B cell (primary cell): ENCODE measurements around the gene SGPL1. TPM values are rescaled to one million over a fixed set of nuclear protein-coding genes. Genes with fewer than 3 reads are reported as not detected.

ENCODE experiments used
- ATAC-seq: fragments of 200-7000 bp; cut with Tn5 transposase; one replicate; pipeline ENCODE4 v1.10.0; 2021; ENCODE audit warnings: low read depth, mild to moderate bottlenecking, moderate number of reproducible peaks, moderate library complexity
- CTCF ChIA-PET: fragments of 350-600 bp; sonication (Branson Sonifier 250); formaldehyde crosslinking; loops from one replicate; lab custom pipeline; 2021; ENCODE audit warnings: antibody characterized with exemption, inconsistent platforms; lab: Charles Lee
- POLR2A ChIA-PET: fragments of 350-600 bp; sonication (Branson Sonifier 250); formaldehyde crosslinking; loops from one replicate; lab custom pipeline; 2021; ENCODE audit warnings: antibody characterized with exemption; lab: Charles Lee
- DNase-seq: peaks from one replicate; pipeline ENCODE4 v3.0.0; 2013
- H2AFZ ChIP-seq: 2 replicates; pipeline ENCODE4 v1.6.1; 2012; ENCODE audit warnings: mild to moderate bottlenecking, low read depth, low read length; ENCODE audit not compliant: insufficient read depth, poor library complexity, severe bottlenecking
- H3K27ac ChIP-seq, 2 donors: 1 replicate in 1 of 2; 2 replicates in 1 of 2; pipeline ENCODE4 v1.5.1; 2012 to 2013; ENCODE audit warnings: low read length in 2 of 2, mild to moderate bottlenecking in 2 of 2, moderate library complexity in 1 of 2
- H3K27me3 ChIP-seq, 4 experiments: fragments of 200-600 bp in 1 of 4; sonication (generic) in 1 of 4; replicated peaks in 1 of 4; 1 replicate in 2 of 4; 2 replicates in 2 of 4; pipeline versions ENCODE4 v1.6.1 to v1.7.0; 2013 to 2016; ENCODE audit warnings: low read length in 3 of 4, mild to moderate bottlenecking in 2 of 4, mixed read lengths in 1 of 4, moderate library complexity in 1 of 4; ENCODE audit not compliant: insufficient read depth in 4 of 4, control insufficient read depth in 3 of 4; ENCODE audit errors: control extremely low read depth in 1 of 4
- H3K36me3 ChIP-seq, 2 experiments: replicated peaks in 1 of 2; 1 replicate in 1 of 2; 2 replicates in 1 of 2; pipeline versions ENCODE4 v1.6.1 to v1.7.1; 2013; ENCODE audit warnings: low read length in 1 of 2; ENCODE audit not compliant: insufficient read depth in 2 of 2, control insufficient read depth in 1 of 2; ENCODE audit errors: control extremely low read depth in 1 of 2, extremely low read depth in 1 of 2
- H3K4me1 ChIP-seq, 2 donors: fragments of 200-600 bp in 1 of 2; sonication (generic) in 1 of 2; 1 replicate in 1 of 2; 2 replicates in 1 of 2; pipeline versions ENCODE4 v1.5.1 to v1.6.1; 2013 to 2017; ENCODE audit warnings: low read length in 2 of 2; ENCODE audit not compliant: control insufficient read depth in 2 of 2, insufficient read depth in 2 of 2
- H3K4me2 ChIP-seq: replicated peaks from 2 replicates; pipeline ENCODE3; 2012; ENCODE audit warnings: mild to moderate bottlenecking, low read depth, low read length; ENCODE audit not compliant: poor library complexity, severe bottlenecking
- H3K4me3 ChIP-seq, 5 experiments: fragments of 200-600 bp in 1 of 5; sonication (generic) in 1 of 5; 1 replicate in 3 of 5; 2 replicates in 2 of 5; pipeline versions ENCODE4 v1.5.1 to v1.7.0; 2011 to 2016; ENCODE audit warnings: low read length in 4 of 5, mild to moderate bottlenecking in 4 of 5, low read depth in 2 of 5, control low read depth in 1 of 5, moderate library complexity in 1 of 5; ENCODE audit not compliant: insufficient read depth in 1 of 5; ENCODE audit errors: control extremely low read depth in 1 of 5, extremely low read depth in 1 of 5
- H3K79me2 ChIP-seq: fragments of 200-600 bp; sonication (generic); one replicate; pipeline ENCODE4 v1.6.0; 2016; ENCODE audit warnings: low read length; ENCODE audit not compliant: control insufficient read depth, insufficient read depth
- H3K9ac ChIP-seq: fragments of 200-600 bp; sonication (generic); 2 replicates; pipeline ENCODE4 v1.6.1; 2017; ENCODE audit warnings: mild to moderate bottlenecking, low read length, moderate library complexity
- H3K9me3 ChIP-seq, 3 donors: one replicate each; pipeline versions ENCODE4 v1.6.1 to v1.7.1; 2013; ENCODE audit warnings: low read length in 2 of 3; ENCODE audit not compliant: control insufficient read depth in 2 of 3, insufficient read depth in 1 of 3; ENCODE audit errors: control extremely low read depth in 1 of 3
- H4K20me1 ChIP-seq: 2 replicates; pipeline ENCODE4 v1.6.0; 2012; ENCODE audit warnings: mild to moderate bottlenecking, low read length; ENCODE audit not compliant: insufficient read depth, control insufficient read depth, poor library complexity, severe bottlenecking
- H3K27ac Mint-ChIP-seq: one replicate; pipeline ENCODE4 v1.8.0; 2021; ENCODE audit warnings: mixed read lengths
- H3K27me3 Mint-ChIP-seq: one replicate; pipeline ENCODE4 v1.8.0; 2021; ENCODE audit warnings: mixed read lengths
- H3K4me1 Mint-ChIP-seq: one replicate; pipeline ENCODE4 v1.8.0; 2021; ENCODE audit warnings: mixed read lengths
- H3K4me3 Mint-ChIP-seq: one replicate; pipeline ENCODE4 v1.8.0; 2021; ENCODE audit warnings: mixed read lengths
- H3K9me3 Mint-ChIP-seq: one replicate; pipeline ENCODE4 v1.8.0; 2022; ENCODE audit warnings: mixed read lengths; ENCODE audit not compliant: insufficient read depth
- CTCF ChIP-seq: fragments of 200-600 bp; IDR thresholded peaks from one replicate; pipeline ENCODE4 v1.8.0; 2022; ENCODE audit warnings: antibody characterized with exemption, mild to moderate bottlenecking
- EZH2 ChIP-seq: IDR thresholded peaks from 2 replicates; pipeline ENCODE4 v1.6.1; 2012; ENCODE audit warnings: borderline replicate concordance, low read depth, mild to moderate bottlenecking, moderate library complexity, low read length; ENCODE audit not compliant: insufficient read depth, poor library complexity, severe bottlenecking
- WGBS: methylation state at CpG from one replicate; pipeline ENCODE4 v1.1.5; 2013; ENCODE audit warnings: missing lambda C conversion rate; ENCODE audit not compliant: insufficient coverage; 5-methylcytosine and 5-hydroxymethylcytosine counted together
- intact Hi-C: fragments of 100-400 bp; cut with micrococcal nuclease; formaldehyde crosslinking; loops from one replicate; pipeline ENCODE4 v1.10.0; 2022
- polyA plus RNA-seq: library from polyadenylated mRNA; depleted of rRNA; stranded (reverse); fragments of >200 nt; gene quantifications from 2 replicates; pipeline ENCODE4 v1.2.3, GENCODE V29; 2012
- total RNA-seq, 2 donors: library from RNA; stranded (reverse); fragments of 120-200 nt in 1 of 2; gene quantifications; 1 replicate in 1 of 2; 2 replicates in 1 of 2; pipeline versions ENCODE4 v1.2.3 to v1.2.4, GENCODE V29; 2013 to 2022

The SGPL1 gene
- total and polyA plus RNA-seq, 2 donors (not counting 1 experiment from before 2014, with no cell fraction given) = 9.1 to 46.2 TPM

- H3K4me1 ChIP-seq = no peaks in the 10 kb centered on the region
- peaks cover 3 to 11% of the 10 kb centered on the region in 2 experiments for H3K36me3 ChIP-seq
- no peak for DNase-seq
- WGBS = 95% methylated on average over 4 of the region's 5 CpGs
- ChIA-PET CTCF (no interaction called here), POLR2A (no interaction called here)
- Mint-ChIP-seq H3K9me3 (no peaks in the 10 kb centered on the region), H3K4me1 (peaks cover 5% of the 10 kb centered on the region), H3K4me3 (no peak overlapping the region), H3K27me3 (no peaks in the 10 kb centered on the region), H3K27ac (no peak overlapping the region)
- intact Hi-C loops = no loop called here
- no peaks in the 10 kb centered on the region for H3K27me3 ChIP-seq
- H4K20me1 ChIP-seq = peaks cover 26% of the 10 kb centered on the region
- H3K4me2 ChIP-seq = no peak overlapping the region
- peaks cover 0 to 5% (median 4%) of the 10 kb centered on the region in 3 donors for H3K9me3 ChIP-seq
- no peak overlapping the region for H3K9ac ChIP-seq
- H2AFZ ChIP-seq = no peak overlapping the region
- no peak for ATAC-seq
- peaks cover 55% of the 10 kb centered on the region for H3K79me2 ChIP-seq
- TF ChIP-seq CTCF (no peak), EZH2 (no peak)
- H3K27ac ChIP-seq = no peak overlapping the region
- no peak overlapping the region for H3K4me3 ChIP-seq
Observed at GRCh38 chr10:70834021-70834420, 18.3 kb downstream of the SGPL1 start.

- intact Hi-C loops = no loop called here
- no peak overlapping the region for H2AFZ ChIP-seq
- H3K27ac ChIP-seq = no peak overlapping the region
- WGBS = 95% methylated on average over 5 of the region's 7 CpGs
- TF ChIP-seq EZH2 (no peak), CTCF (no peak)
- no peaks in the 10 kb centered on the region for H3K4me1 ChIP-seq
- CTCF ChIA-PET = interaction anchor here (0.5 kb wide), 1 partner anchor 49 kb away, joined by 4 read pairs; no protein-coding TSS in a partner anchor
- H3K9me3 ChIP-seq = peaks cover 0 to 5% (median 4%) of the 10 kb centered on the region in 3 donors
- H4K20me1 ChIP-seq = peaks cover 26% of the 10 kb centered on the region
- no peak overlapping the region for H3K9ac ChIP-seq
- no peak overlapping the region for H3K4me3 ChIP-seq
- Mint-ChIP-seq H3K27ac (no peak overlapping the region), H3K4me1 (peaks cover 5% of the 10 kb centered on the region), H3K4me3 (no peak overlapping the region), H3K9me3 (no peaks in the 10 kb centered on the region), H3K27me3 (no peaks in the 10 kb centered on the region)
- peaks cover 3 to 11% of the 10 kb centered on the region in 2 experiments for H3K36me3 ChIP-seq
- DNase-seq = no peak
- no peak overlapping the region for H3K4me2 ChIP-seq
- H3K27me3 ChIP-seq = no peaks in the 10 kb centered on the region
- peaks cover 55% of the 10 kb centered on the region for H3K79me2 ChIP-seq
- POLR2A ChIA-PET = no interaction called here
- ATAC-seq = no peak
Observed at GRCh38 chr10:70834441-70835151, 18.8 kb downstream of the SGPL1 start.
